Measurements from ENCODE around the gene P2RX7.
"Not testable (repeated sequence)": the region's sequence is repeated elsewhere in the genome, so short reads cannot be mapped to it uniquely, and the experiment has no call there.

Gene P2RX7

DNA sequence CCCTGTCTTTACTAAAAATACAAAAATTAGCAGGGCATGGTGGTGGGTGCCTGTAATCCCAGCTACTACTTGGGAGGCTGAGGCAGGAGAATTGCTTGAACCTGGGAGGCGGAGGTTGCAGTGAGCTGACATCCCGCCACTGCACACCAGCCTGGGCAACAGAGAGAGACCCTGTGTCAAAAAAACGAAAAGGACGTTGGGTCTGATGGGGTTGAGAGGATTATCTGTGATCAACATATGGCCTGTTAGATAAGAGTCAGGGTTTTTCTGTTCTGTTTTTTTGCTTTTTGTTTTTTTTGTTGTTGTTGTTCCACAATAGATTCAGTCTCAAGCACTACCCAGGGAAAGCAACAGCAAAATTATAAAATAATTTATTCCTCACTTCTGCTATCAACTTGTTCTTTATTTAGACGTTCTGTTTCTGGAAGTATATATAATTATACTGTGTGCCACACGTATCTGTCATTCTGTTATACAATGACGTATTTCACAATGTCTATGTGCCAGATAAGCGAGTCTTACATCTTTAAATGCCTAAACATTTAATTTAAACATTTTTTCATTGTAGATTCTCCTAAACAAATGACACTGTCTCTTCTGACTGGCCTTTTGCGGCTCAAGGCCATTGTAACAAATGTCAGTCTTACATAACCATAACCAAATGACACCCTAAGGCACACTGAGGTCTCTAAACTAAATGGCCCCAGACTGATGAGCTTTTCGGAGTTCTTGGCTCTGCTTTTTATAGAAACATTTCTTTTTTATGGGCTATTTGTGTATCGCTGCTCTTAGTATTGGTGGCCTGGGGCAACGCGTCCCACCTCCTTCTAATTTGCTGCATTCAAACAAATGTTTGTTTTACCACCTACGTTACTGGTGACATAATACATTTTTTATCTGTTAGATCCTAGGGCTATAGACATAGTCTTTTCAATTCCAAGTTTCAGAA, 70.0 kb downstream of the P2RX7 start:
- Histone ChIP-seq H3K9ac (ENCODE audit: low read depth, low read length) (no peak overlapping the region), H3K79me2 (ENCODE audit: insufficient read depth, low read length) (no peaks in the 10 kb centered on the region), H3K4me2 (ENCODE audit: insufficient read depth, low read length) (no peak overlapping the region), H3K27me3 (ENCODE audit: insufficient read depth, low read length, poor library complexity) (no peaks in the 10 kb centered on the region), H3K9me3 (ENCODE audit: insufficient read depth, low read length, severe bottlenecking) (no peaks in the 10 kb centered on the region), H3K4me3 (ENCODE audit: low read depth in 1 of 2, low read length in 2 of 2) (no peak overlapping the region), H2AFZ (ENCODE audit: low read depth, low read length) (no peak overlapping the region), H3K4me1 (ENCODE audit: insufficient read depth, low read length) (no peaks in the 10 kb centered on the region), H3K36me3 (ENCODE audit: insufficient read depth, low read length) (no peaks in the 10 kb centered on the region), H3K27ac (ENCODE audit: low read length) (no peak overlapping the region), H4K20me1 (ENCODE audit: insufficient read depth, low read length) (no peaks in the 10 kb centered on the region)
- TF ChIP-seq CTCF (IDR thresholded peaks at IDR 0.05; ENCODE audit: borderline replicate concordance, extremely low read depth, low read length, poor library complexity, severe bottlenecking), result no peak
- no peak for TF ChIP-seq EZH2 (IDR thresholded peaks at IDR 0.05; ENCODE audit: borderline replicate concordance, low read depth, low read length, severe bottlenecking)
- no peak for DNase-seq
- ATAC-seq (ENCODE audit: insufficient read depth, low read depth), result no peak

- Histone ChIP-seq H3K36me3 (ENCODE audit: insufficient read depth, low read length) (no peaks in the 10 kb centered on the region), H3K4me3 (ENCODE audit: low read depth in 1 of 2, low read length in 2 of 2) (no peak overlapping the region), H3K4me2 (ENCODE audit: insufficient read depth, low read length) (no peak overlapping the region), H3K27ac (ENCODE audit: low read length) (no peak overlapping the region), H3K27me3 (ENCODE audit: insufficient read depth, low read length, poor library complexity) (no peaks in the 10 kb centered on the region), H3K9me3 (ENCODE audit: insufficient read depth, low read length, severe bottlenecking) (no peaks in the 10 kb centered on the region), H4K20me1 (ENCODE audit: insufficient read depth, low read length) (no peaks in the 10 kb centered on the region), H3K4me1 (ENCODE audit: insufficient read depth, low read length) (no peaks in the 10 kb centered on the region), H3K9ac (ENCODE audit: low read depth, low read length) (no peak overlapping the region), H3K79me2 (ENCODE audit: insufficient read depth, low read length) (no peaks in the 10 kb centered on the region), H2AFZ (ENCODE audit: low read depth, low read length) (no peak overlapping the region)
- no peak for ATAC-seq (ENCODE audit: insufficient read depth, low read depth)
- TF ChIP-seq EZH2 (IDR thresholded peaks at IDR 0.05; ENCODE audit: borderline replicate concordance, low read depth, low read length, severe bottlenecking) (no peak), CTCF (IDR thresholded peaks at IDR 0.05; ENCODE audit: borderline replicate concordance, extremely low read depth, low read length, poor library complexity, severe bottlenecking) (no peak)
- no peak for DNase-seq
Measured at GRCh38 chr12:121203482-121203881, 70.8 kb downstream of the P2RX7 start.

- TF ChIP-seq CTCF (IDR thresholded peaks at IDR 0.05; ENCODE audit: borderline replicate concordance, extremely low read depth, low read length, poor library complexity, severe bottlenecking) (no peak), EZH2 (IDR thresholded peaks at IDR 0.05; ENCODE audit: borderline replicate concordance, low read depth, low read length, severe bottlenecking) (no peak)
- Histone ChIP-seq H3K9ac (ENCODE audit: low read depth, low read length) (no peak overlapping the region), H3K9me3 (ENCODE audit: insufficient read depth, low read length, severe bottlenecking) (no peaks in the 10 kb centered on the region), H3K27ac (ENCODE audit: low read length) (no peak overlapping the region), H4K20me1 (ENCODE audit: insufficient read depth, low read length) (no peaks in the 10 kb centered on the region), H3K27me3 (ENCODE audit: insufficient read depth, low read length, poor library complexity) (no peaks in the 10 kb centered on the region), H2AFZ (ENCODE audit: low read depth, low read length) (no peak overlapping the region), H3K4me1 (ENCODE audit: insufficient read depth, low read length) (peaks cover 12% of the 10 kb centered on the region), H3K79me2 (ENCODE audit: insufficient read depth, low read length) (peaks cover 3% of the 10 kb centered on the region; the same call in 1 of the 2 replicates), H3K36me3 (ENCODE audit: insufficient read depth, low read length) (no peaks in the 10 kb centered on the region; the same call in 1 of the 2 replicates), H3K4me2 (ENCODE audit: insufficient read depth, low read length) (no peak overlapping the region), H3K4me3 (ENCODE audit: low read depth in 1 of 2, low read length in 2 of 2) (no peak overlapping the region)
- DNase-seq (no peak), ATAC-seq (ENCODE audit: insufficient read depth, low read depth) (no peak)
Measured at GRCh38 chr12:121205491-121205890, 72.8 kb downstream of the P2RX7 start.

GRCh38 chr12:121208571-121208970, 75.9 kb downstream of the P2RX7 start:
- not testable (repeated sequence) for H2AFZ ChIP-seq (ENCODE audit: low read depth, low read length); H4K20me1 ChIP-seq (ENCODE audit: insufficient read depth, low read length); H3K4me2 ChIP-seq (ENCODE audit: insufficient read depth, low read length); H3K9me3 ChIP-seq (ENCODE audit: insufficient read depth, low read length, severe bottlenecking); H3K4me3 ChIP-seq (ENCODE audit: low read depth in 1 of 2, low read length in 2 of 2); H3K9ac ChIP-seq (ENCODE audit: low read depth, low read length); H3K79me2 ChIP-seq (ENCODE audit: insufficient read depth, low read length); ATAC-seq (ENCODE audit: insufficient read depth, low read depth); H3K27me3 ChIP-seq (ENCODE audit: insufficient read depth, low read length, poor library complexity); DNase-seq; H3K27ac ChIP-seq (ENCODE audit: low read length); H3K36me3 ChIP-seq (ENCODE audit: insufficient read depth, low read length)
- peaks cover 23% of the 10 kb centered on the region for H3K4me1 ChIP-seq (ENCODE audit: insufficient read depth, low read length)

All from DND-41 (cell line).